Panc1 (cell line): Measurements from ENCODE around the gene ARCN1. TPM values are rescaled to one million over a fixed set of nuclear protein-coding genes. Genes with fewer than 3 reads are reported as not detected.

Experiments used
- ATAC-seq: fragments of 200-7000 bp; cut with Tn5 transposase; 2 replicates; pipeline ENCODE4 v1.9.1; 2020; ENCODE audit warnings: mild to moderate bottlenecking, moderate library complexity
- BruUV-seq: library from RNA; stranded (reverse); fragments of 400-500 nt; replicated peaks from 2 replicates; lab custom pipeline; 2021; lab: Mats Ljungman, UMichigan
- CTCF ChIA-PET: fragments of 300-600 bp; sonication (Branson Sonifier 250); formaldehyde crosslinking; loops from one replicate; lab custom pipeline; 2022; ENCODE audit warnings: antibody characterized with exemption; lab: Charles Lee
- POLR2A ChIA-PET: fragments of 300-600 bp; sonication (Branson Sonifier 250); formaldehyde crosslinking; loops from one replicate; lab custom pipeline; 2022; ENCODE audit warnings: antibody characterized with exemption; lab: Charles Lee
- DNase-seq: peaks from one replicate; pipeline ENCODE4 v3.0.0-alpha.2; 2010; ENCODE audit warnings: low read depth, low spot score
- H3K27ac ChIP-seq: 2 replicates; pipeline ENCODE4 v1.5.1; 2011; ENCODE audit warnings: mild to moderate bottlenecking, low read length, inconsistent platforms
- H3K27me3 ChIP-seq: fragments of 200-500 bp; sonication (Bioruptor generic); 2 replicates; pipeline ENCODE4 v1.6.0; 2014; ENCODE audit warnings: low read length, inconsistent platforms; ENCODE audit not compliant: control insufficient read depth, insufficient read depth
- H3K36me3 ChIP-seq: fragments of 200-500 bp; sonication (Bioruptor generic); 2 replicates; pipeline ENCODE4 v1.5.1; 2014; ENCODE audit warnings: inconsistent platforms, mild to moderate bottlenecking, low read length, moderate library complexity; ENCODE audit not compliant: control insufficient read depth, insufficient read depth
- H3K4me1 ChIP-seq: 2 replicates; pipeline ENCODE4 v1.5.1; 2011; ENCODE audit warnings: inconsistent platforms, mild to moderate bottlenecking, low read length, moderate library complexity; ENCODE audit not compliant: control insufficient read depth, insufficient read depth
- H3K4me3 ChIP-seq, 2 experiments: 2 replicates each; pipeline ENCODE4 v1.5.1; 2011 to 2012; ENCODE audit warnings: low read depth in 2 of 2, low read length in 2 of 2, mild to moderate bottlenecking in 2 of 2, inconsistent platforms in 1 of 2, moderate library complexity in 1 of 2
- H3K9me3 ChIP-seq: fragments of 200-500 bp; sonication (Bioruptor generic); 2 replicates; pipeline ENCODE4 v1.5.1; 2014; ENCODE audit warnings: low read depth, mild to moderate bottlenecking, inconsistent platforms, low read length, moderate library complexity; ENCODE audit not compliant: control insufficient read depth, insufficient read depth
- CTCF ChIP-seq: fragments of 450-650 bp; IDR thresholded peaks from 2 replicates; pipeline ENCODE4 v1.5.1; 2017; ENCODE audit warnings: mild to moderate bottlenecking
- POLR2AphosphoS5 ChIP-seq: IDR thresholded peaks from 2 replicates; pipeline ENCODE4 v1.6.1; 2012; ENCODE audit warnings: mild to moderate bottlenecking, low read depth, low read length, moderate library complexity
- REST ChIP-seq, 2 experiments: IDR thresholded peaks; 2 replicates each; pipeline ENCODE4 v1.6.1; 2011 to 2012; ENCODE audit warnings: low read depth in 2 of 2, control low read depth in 1 of 2, low read length in 1 of 2, mild to moderate bottlenecking in 1 of 2, moderate library complexity in 1 of 2; ENCODE audit not compliant: insufficient read depth in 1 of 2
- SIN3A ChIP-seq: IDR thresholded peaks from 2 replicates; pipeline ENCODE4 v1.6.1; 2012; ENCODE audit warnings: low read depth, mild to moderate bottlenecking, low read length, moderate library complexity, borderline replicate concordance; ENCODE audit not compliant: insufficient read depth
- TCF7L2 ChIP-seq: IDR thresholded peaks from 2 replicates; pipeline ENCODE4 v1.6.1; 2011; ENCODE audit warnings: mild to moderate bottlenecking, low read depth, low read length, inconsistent platforms
- in situ Hi-C: cut with HindIII; loops from 2 replicates; pipeline ENCODE4 v1.10.0; 2016; ENCODE audit warnings: low sequenced_read_pairs, low pct_unique_long_range_greater_than_20kb
- intact Hi-C: fragments of 100-400 bp; cut with micrococcal nuclease; formaldehyde crosslinking; loops from one replicate; pipeline ENCODE4 v1.10.0; 2022; ENCODE audit not compliant: unreplicated experiment
- total RNA-seq: library from RNA; stranded (reverse); gene quantifications from one replicate; pipeline ENCODE4 v1.2.1, GENCODE V29; 2021; ENCODE audit not compliant: unreplicated experiment

ARCN1 gene
- total RNA-seq, 1 experiment from 2014 or later = 197 TPM

- in situ Hi-C loops = no loop called here
- no peak for ATAC-seq
- no peaks in the 10 kb centered on the region for H3K9me3 ChIP-seq
Measured at GRCh38 chr11:118524356-118524755, 47.9 kb upstream of the ARCN1 start.

GRCh38 chr11:118524757-118525470, 47.3 kb upstream of the ARCN1 start:
- POLR2A ChIA-PET = interaction anchor here (0.7 kb wide), 1 partner anchor 123 kb away, joined by 4 read pairs; no protein-coding TSS in a partner anchor
- Histone ChIP-seq H3K36me3 (peaks cover 34% of the 10 kb centered on the region), H3K4me3 (no peak overlapping the region), H3K27me3 (no peaks in the 10 kb centered on the region), H3K9me3 (no peaks in the 10 kb centered on the region), H3K27ac (no peak overlapping the region), H3K4me1 (peaks cover 16% of the 10 kb centered on the region)
- in situ Hi-C loops = loop anchor here (5.0 kb wide), 1 partner anchor 52 kb away; no protein-coding TSS in a partner anchor
- ATAC-seq (no peak), DNase-seq (no peak)
- TF ChIP-seq TCF7L2 = no peak
- TF ChIP-seq REST (IDR thresholded peaks at IDR 0.05; ENCODE audit: insufficient read depth in 1 of 2, low read depth in 2 of 2, low read length in 1 of 2) = no peak
- no peak for TF ChIP-seq CTCF
- no peak for TF ChIP-seq SIN3A
- TF ChIP-seq POLR2AphosphoS5 = no peak
- no TSS peak for BruUV-seq
- CTCF ChIA-PET = no interaction called here
- intact Hi-C loops = no loop called here

More at GRCh38 chr11:118524356-118524755, 47.9 kb upstream of the ARCN1 start:
- CTCF ChIA-PET = no interaction called here
- TF ChIP-seq CTCF = no peak
- TF ChIP-seq TCF7L2 = no peak
- TF ChIP-seq REST (IDR thresholded peaks at IDR 0.05; ENCODE audit: insufficient read depth in 1 of 2, low read depth in 2 of 2, low read length in 1 of 2) = no peak
- TF ChIP-seq SIN3A = no peak
- Histone ChIP-seq H3K4me3 (no peak overlapping the region), H3K27ac (no peak overlapping the region), H3K27me3 (no peaks in the 10 kb centered on the region), H3K4me1 (peaks cover 12% of the 10 kb centered on the region), H3K36me3 (peaks cover 38% of the 10 kb centered on the region)
- POLR2A ChIA-PET = no interaction called here
- no peak for DNase-seq
- no TSS peak for BruUV-seq
- intact Hi-C loops = no loop called here
